ENCODE results near the gene DYNC1I1.
"Not testable (repeated sequence)": the region's sequence is repeated elsewhere in the genome, so short reads cannot be mapped to it uniquely, and the experiment has no call there.

The DYNC1I1 gene

DNA sequence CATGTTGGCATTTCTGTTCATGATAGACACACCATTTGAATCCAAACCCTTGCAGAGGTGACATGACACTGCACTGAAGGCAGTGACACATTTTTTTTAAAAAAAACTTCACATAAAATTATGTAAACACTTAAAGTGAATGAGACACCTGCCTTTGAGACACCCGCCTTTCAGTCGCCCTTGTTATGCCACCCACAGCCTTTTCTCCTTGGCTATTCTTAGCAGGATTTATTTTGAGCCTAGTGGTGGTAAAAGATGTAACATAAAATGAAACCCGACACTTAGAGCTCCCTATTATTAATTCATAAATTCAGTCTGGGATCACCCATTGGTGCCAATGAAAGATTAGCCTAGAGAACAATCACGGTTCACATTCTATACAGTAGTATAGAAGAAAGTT is 161.3 kb downstream of the DYNC1I1 start:
- Histone ChIP-seq H3F3A (ENCODE audit: low read depth) (no peaks in the 10 kb centered on the region), H3K79me2 (ENCODE audit: insufficient read depth, low read length) (no peaks in the 10 kb centered on the region), H4K20me1 (ENCODE audit: insufficient read depth, low read length, poor library complexity, severe bottlenecking) (no peaks in the 10 kb centered on the region), H3K4me1 (ENCODE audit: insufficient read depth, low read length, poor library complexity, severe bottlenecking) (no peaks in the 10 kb centered on the region), H2AFZ (ENCODE audit: low read length) (no peak overlapping the region), H3K4me2 (ENCODE audit: low read depth, low read length, poor library complexity, severe bottlenecking) (no peak overlapping the region), H3K27me3 (ENCODE audit: insufficient read depth, low read length, poor library complexity, severe bottlenecking) (no peaks in the 10 kb centered on the region), H3K36me3 (ENCODE audit: insufficient read depth, low read length) (no peaks in the 10 kb centered on the region), H3K4me3 (ENCODE audit: low read length, poor library complexity, severe bottlenecking) (no peak overlapping the region), H3K9ac (ENCODE audit: low read depth, low read length, poor library complexity, severe bottlenecking) (no peak overlapping the region), H3K9me2 (replicated peaks; ENCODE audit: low read depth, low read length) (no peaks in the 10 kb centered on the region), H3K9me3 (ENCODE audit: insufficient read depth, low read depth, low read length) (no peaks in the 10 kb centered on the region)
- TF ChIP-seq, protein P1, sequence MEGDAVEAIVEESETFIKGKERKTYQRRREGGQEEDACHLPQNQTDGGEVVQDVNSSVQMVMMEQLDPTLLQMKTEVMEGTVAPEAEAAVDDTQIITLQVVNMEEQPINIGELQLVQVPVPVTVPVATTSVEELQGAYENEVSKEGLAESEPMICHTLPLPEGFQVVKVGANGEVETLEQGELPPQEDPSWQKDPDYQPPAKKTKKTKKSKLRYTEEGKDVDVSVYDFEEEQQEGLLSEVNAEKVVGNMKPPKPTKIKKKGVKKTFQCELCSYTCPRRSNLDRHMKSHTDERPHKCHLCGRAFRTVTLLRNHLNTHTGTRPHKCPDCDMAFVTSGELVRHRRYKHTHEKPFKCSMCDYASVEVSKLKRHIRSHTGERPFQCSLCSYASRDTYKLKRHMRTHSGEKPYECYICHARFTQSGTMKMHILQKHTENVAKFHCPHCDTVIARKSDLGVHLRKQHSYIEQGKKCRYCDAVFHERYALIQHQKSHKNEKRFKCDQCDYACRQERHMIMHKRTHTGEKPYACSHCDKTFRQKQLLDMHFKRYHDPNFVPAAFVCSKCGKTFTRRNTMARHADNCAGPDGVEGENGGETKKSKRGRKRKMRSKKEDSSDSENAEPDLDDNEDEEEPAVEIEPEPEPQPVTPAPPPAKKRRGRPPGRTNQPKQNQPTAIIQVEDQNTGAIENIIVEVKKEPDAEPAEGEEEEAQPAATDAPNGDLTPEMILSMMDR (conservative IDR thresholded peaks at IDR 0.05; ENCODE audit: low read length): no peak
- no peak for TF ChIP-seq EZH2phosphoT487 (IDR thresholded peaks at IDR 0.05; ENCODE audit: borderline replicate concordance)

- not testable (repeated sequence) for H2AFZ ChIP-seq (ENCODE audit: low read length); H3K79me2 ChIP-seq (ENCODE audit: insufficient read depth, low read length); H4K20me1 ChIP-seq (ENCODE audit: insufficient read depth, low read length, poor library complexity, severe bottlenecking); H3K36me3 ChIP-seq (ENCODE audit: insufficient read depth, low read length); H3F3A ChIP-seq (ENCODE audit: low read depth); H3K27me3 ChIP-seq (ENCODE audit: insufficient read depth, low read length, poor library complexity, severe bottlenecking); H3K9ac ChIP-seq (ENCODE audit: low read depth, low read length, poor library complexity, severe bottlenecking); H3K4me2 ChIP-seq (ENCODE audit: low read depth, low read length, poor library complexity, severe bottlenecking); H3K4me3 ChIP-seq (ENCODE audit: low read length, poor library complexity, severe bottlenecking); H3K9me2 ChIP-seq (replicated peaks; ENCODE audit: low read depth, low read length); H3K9me3 ChIP-seq (ENCODE audit: insufficient read depth, low read depth, low read length); H3K4me1 ChIP-seq (ENCODE audit: insufficient read depth, low read length, poor library complexity, severe bottlenecking)
These were observed 172.5 kb downstream of the DYNC1I1 start for GRCh38 chr7:95944867-95945266.

- Histone ChIP-seq H3K4me2 (ENCODE audit: low read depth, low read length, poor library complexity, severe bottlenecking) (no peak overlapping the region), H3K4me1 (ENCODE audit: insufficient read depth, low read length, poor library complexity, severe bottlenecking) (no peaks in the 10 kb centered on the region), H3K79me2 (ENCODE audit: insufficient read depth, low read length) (no peaks in the 10 kb centered on the region), H3F3A (ENCODE audit: low read depth) (no peaks in the 10 kb centered on the region), H4K20me1 (ENCODE audit: insufficient read depth, low read length, poor library complexity, severe bottlenecking) (no peaks in the 10 kb centered on the region), H3K9me3 (ENCODE audit: insufficient read depth, low read depth, low read length) (no peaks in the 10 kb centered on the region), H2AFZ (ENCODE audit: low read length) (no peak overlapping the region), H3K36me3 (ENCODE audit: insufficient read depth, low read length) (no peaks in the 10 kb centered on the region), H3K4me3 (ENCODE audit: low read length, poor library complexity, severe bottlenecking) (no peak overlapping the region), H3K9ac (ENCODE audit: low read depth, low read length, poor library complexity, severe bottlenecking) (no peak overlapping the region), H3K27me3 (ENCODE audit: insufficient read depth, low read length, poor library complexity, severe bottlenecking) (no peaks in the 10 kb centered on the region), H3K9me2 (replicated peaks; ENCODE audit: low read depth, low read length) (no peaks in the 10 kb centered on the region)
- TF ChIP-seq, protein P1 (conservative IDR thresholded peaks at IDR 0.05; ENCODE audit: low read length): no peak
- no peak for TF ChIP-seq EZH2phosphoT487 (IDR thresholded peaks at IDR 0.05; ENCODE audit: borderline replicate concordance)
These were observed 178.3 kb downstream of the DYNC1I1 start for GRCh38 chr7:95950698-95951097.

DNA sequence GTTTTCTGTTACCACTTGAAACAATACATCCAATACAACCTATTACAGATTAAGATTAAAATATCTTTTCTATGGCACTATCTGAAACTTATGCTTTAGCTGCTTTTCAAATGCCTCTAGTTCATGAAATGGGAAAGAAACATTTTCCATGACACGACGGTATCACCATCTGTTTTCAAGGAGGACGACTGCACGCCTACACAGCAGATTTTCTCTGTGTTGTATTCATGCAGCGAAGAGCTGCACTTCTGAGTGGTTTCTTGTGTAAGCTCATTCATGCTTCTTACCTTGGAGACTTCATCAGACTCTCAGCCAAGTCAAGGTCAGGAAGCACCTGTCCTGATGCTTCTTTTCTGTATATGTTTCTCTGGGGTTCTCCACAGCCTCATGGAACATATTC is 179.2 kb downstream of the DYNC1I1 start:
- no peaks in the 10 kb centered on the region for H3K79me2 ChIP-seq (ENCODE audit: insufficient read depth, low read length)
- H3K9ac ChIP-seq (ENCODE audit: low read depth, low read length, poor library complexity, severe bottlenecking): no peak overlapping the region
- no peak overlapping the region for H2AFZ ChIP-seq (ENCODE audit: low read length)
- no peaks in the 10 kb centered on the region for H3F3A ChIP-seq (ENCODE audit: low read depth)
- H3K27me3 ChIP-seq (ENCODE audit: insufficient read depth, low read length, poor library complexity, severe bottlenecking): no peaks in the 10 kb centered on the region
- no peaks in the 10 kb centered on the region for H3K9me2 ChIP-seq (replicated peaks; ENCODE audit: low read depth, low read length)
- TF ChIP-seq EZH2phosphoT487 (IDR thresholded peaks at IDR 0.05; ENCODE audit: borderline replicate concordance): no peak
- TF ChIP-seq, protein P1 (conservative IDR thresholded peaks at IDR 0.05; ENCODE audit: low read length): no peak
- H3K36me3 ChIP-seq (ENCODE audit: insufficient read depth, low read length): no peaks in the 10 kb centered on the region
- H3K4me1 ChIP-seq (ENCODE audit: insufficient read depth, low read length, poor library complexity, severe bottlenecking): no peaks in the 10 kb centered on the region
- H4K20me1 ChIP-seq (ENCODE audit: insufficient read depth, low read length, poor library complexity, severe bottlenecking): no peaks in the 10 kb centered on the region
- H3K4me2 ChIP-seq (ENCODE audit: low read depth, low read length, poor library complexity, severe bottlenecking): no peak overlapping the region
- H3K9me3 ChIP-seq (ENCODE audit: insufficient read depth, low read depth, low read length): no peaks in the 10 kb centered on the region
- no peak overlapping the region for H3K4me3 ChIP-seq (ENCODE audit: low read length, poor library complexity, severe bottlenecking)

All from Loucy (cell line).